Measurements from ENCODE around the gene CITED4.

CITED4 gene

DNA sequence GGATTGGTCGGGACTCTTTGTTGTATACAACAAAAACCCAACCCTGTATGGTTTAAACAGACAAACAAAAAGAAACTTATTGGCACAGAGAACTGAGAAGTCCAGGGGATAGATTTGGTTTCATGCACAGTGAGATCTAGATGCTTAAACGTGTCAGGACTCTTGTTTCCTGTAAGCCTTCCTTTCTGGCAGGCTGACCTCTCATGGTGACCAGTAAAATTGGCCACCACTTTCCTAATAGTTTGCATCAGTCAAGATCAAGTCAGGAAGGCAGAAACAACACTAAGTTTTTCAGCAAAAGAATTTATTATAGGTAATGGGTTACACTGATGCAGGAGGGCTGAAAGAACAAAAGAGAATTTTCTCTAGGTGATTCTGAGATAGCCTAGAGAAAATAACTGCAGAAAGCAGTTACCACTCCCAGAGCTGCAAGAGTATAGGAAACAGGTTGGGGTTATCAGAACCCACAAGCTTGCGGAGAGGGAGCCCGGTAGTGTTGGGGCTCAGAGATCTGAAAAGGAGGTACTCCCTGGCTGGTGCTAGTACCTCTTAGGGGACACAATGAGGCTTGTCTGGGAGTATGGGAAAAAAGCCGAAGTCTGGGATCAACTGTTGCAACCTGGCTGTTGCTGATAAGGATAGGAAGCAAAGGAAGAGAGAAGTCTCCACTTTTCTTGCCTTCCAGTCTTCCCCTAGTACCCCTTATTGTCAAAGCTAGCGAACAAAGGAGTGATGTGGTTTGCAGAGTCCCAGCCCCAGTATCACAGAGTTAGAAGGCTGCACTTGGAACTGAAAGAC lies 21.4 kb downstream of the CITED4 start:
- H2BK120ac ChIP-seq (ENCODE audit: insufficient read depth, low read length, poor library complexity): no peak overlapping the region
- H2AFZ ChIP-seq (ENCODE audit: insufficient read depth, low read length, poor library complexity): no peak overlapping the region
- H2BK5ac ChIP-seq (ENCODE audit: low read depth, low read length, poor library complexity): no peak overlapping the region
- DNase-seq: no peak
- H3K9ac ChIP-seq (ENCODE audit: low read length): no peak overlapping the region
- H3K4me1 ChIP-seq (ENCODE audit: control insufficient read depth in 1 of 2, insufficient read depth in 2 of 2, low read length in 2 of 2): no peaks in the 10 kb centered on the region
- no peak overlapping the region for H3K23ac ChIP-seq (ENCODE audit: low read length)
- no CpG with 5 or more reads among the region's 6 CpGs for WGBS (ENCODE audit: extremely low coverage, insufficient coverage, insufficient read length)
- H3K9me3 ChIP-seq (ENCODE audit: insufficient read depth, low read depth, low read length): no peaks in the 10 kb centered on the region
- H2BK12ac ChIP-seq (ENCODE audit: low read length): no peak overlapping the region
- no peak overlapping the region for H3K14ac ChIP-seq (ENCODE audit: low read length)
- no peak overlapping the region for H3K18ac ChIP-seq (ENCODE audit: low read length)
- no peaks in the 10 kb centered on the region for H3K36me3 ChIP-seq (ENCODE audit: control insufficient read depth in 1 of 2, insufficient read depth in 2 of 2, low read length in 2 of 2)
- no peak overlapping the region for H3K4me3 ChIP-seq (ENCODE audit: low read depth, low read length)
- no peak overlapping the region for H4K8ac ChIP-seq (ENCODE audit: low read depth, low read length)
- H3K79me2 ChIP-seq (ENCODE audit: control insufficient read depth, insufficient read depth, low read length, poor library complexity): no peaks in the 10 kb centered on the region
- H3K79me1 ChIP-seq (ENCODE audit: low read length): no peaks in the 10 kb centered on the region
- no peak overlapping the region for H3K4me2 ChIP-seq (ENCODE audit: low read length)
- H3K27ac ChIP-seq (ENCODE audit: low read depth, low read length): no peak overlapping the region
- H3K4ac ChIP-seq (ENCODE audit: low read depth, low read length): no peak overlapping the region
- no peak overlapping the region for H4K12ac ChIP-seq (ENCODE audit: low read depth, low read length)
- H3K27me3 ChIP-seq (ENCODE audit: insufficient read depth, low read length): no peaks in the 10 kb centered on the region
- no peak overlapping the region for H4K91ac ChIP-seq (ENCODE audit: low read depth, low read length)
- H2AK5ac ChIP-seq (ENCODE audit: low read length): no peak overlapping the region

DNA sequence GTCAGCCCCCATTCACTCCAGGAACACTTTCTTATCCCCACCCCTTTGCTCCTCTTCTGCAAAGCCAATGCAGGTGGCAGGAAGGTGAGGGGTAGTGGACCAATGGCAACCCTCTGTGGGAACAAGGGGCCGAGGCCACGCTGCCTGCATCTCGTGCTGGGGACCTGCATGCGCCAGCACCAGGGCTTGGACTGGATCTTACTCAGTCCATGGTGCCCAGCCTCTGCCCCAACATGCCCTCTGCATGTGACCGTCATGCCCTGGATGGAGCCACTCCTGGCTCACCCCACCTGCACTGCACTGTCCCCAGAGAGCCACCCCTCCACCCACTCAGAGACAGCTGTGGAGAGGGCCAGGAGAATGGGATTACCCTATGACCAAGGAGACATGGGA lies 22.2 kb downstream of the CITED4 start:
- WGBS (ENCODE audit: extremely low coverage, insufficient coverage, insufficient read length): no CpG with 5 or more reads among the region's 5 CpGs
- DNase-seq: no peak
- H3K14ac ChIP-seq (ENCODE audit: low read length): no peak overlapping the region
- no peak overlapping the region for H3K4me3 ChIP-seq (ENCODE audit: low read depth, low read length)
- H3K4me1 ChIP-seq (ENCODE audit: control insufficient read depth in 1 of 2, insufficient read depth in 2 of 2, low read length in 2 of 2): peaks cover 0 to under 1% of the 10 kb centered on the region in 2 experiments
- H4K8ac ChIP-seq (ENCODE audit: low read depth, low read length): no peak overlapping the region
- H2BK5ac ChIP-seq (ENCODE audit: low read depth, low read length, poor library complexity): no peak overlapping the region
- H3K79me1 ChIP-seq (ENCODE audit: low read length): no peaks in the 10 kb centered on the region
- no peak overlapping the region for H2BK120ac ChIP-seq (ENCODE audit: insufficient read depth, low read length, poor library complexity)
- no peak overlapping the region for H3K27ac ChIP-seq (ENCODE audit: low read depth, low read length)
- H3K23ac ChIP-seq (ENCODE audit: low read length): no peak overlapping the region
- no peak overlapping the region for H2AK5ac ChIP-seq (ENCODE audit: low read length)
- H3K27me3 ChIP-seq (ENCODE audit: insufficient read depth, low read length): no peaks in the 10 kb centered on the region
- H3K9me3 ChIP-seq (ENCODE audit: insufficient read depth, low read depth, low read length): no peaks in the 10 kb centered on the region
- no peak overlapping the region for H2AFZ ChIP-seq (ENCODE audit: insufficient read depth, low read length, poor library complexity)
- no peak overlapping the region for H3K9ac ChIP-seq (ENCODE audit: low read length)
- H2BK12ac ChIP-seq (ENCODE audit: low read length): no peak overlapping the region
- no peak overlapping the region for H3K4ac ChIP-seq (ENCODE audit: low read depth, low read length)
- no peak overlapping the region for H3K18ac ChIP-seq (ENCODE audit: low read length)
- H3K4me2 ChIP-seq (ENCODE audit: low read length): no peak overlapping the region
- no peak overlapping the region for H4K91ac ChIP-seq (ENCODE audit: low read depth, low read length)
- H3K79me2 ChIP-seq (ENCODE audit: control insufficient read depth, insufficient read depth, low read length, poor library complexity): no peaks in the 10 kb centered on the region
- H3K36me3 ChIP-seq (ENCODE audit: control insufficient read depth in 1 of 2, insufficient read depth in 2 of 2, low read length in 2 of 2): no peaks in the 10 kb centered on the region
- H4K12ac ChIP-seq (ENCODE audit: low read depth, low read length): no peak overlapping the region

DNA sequence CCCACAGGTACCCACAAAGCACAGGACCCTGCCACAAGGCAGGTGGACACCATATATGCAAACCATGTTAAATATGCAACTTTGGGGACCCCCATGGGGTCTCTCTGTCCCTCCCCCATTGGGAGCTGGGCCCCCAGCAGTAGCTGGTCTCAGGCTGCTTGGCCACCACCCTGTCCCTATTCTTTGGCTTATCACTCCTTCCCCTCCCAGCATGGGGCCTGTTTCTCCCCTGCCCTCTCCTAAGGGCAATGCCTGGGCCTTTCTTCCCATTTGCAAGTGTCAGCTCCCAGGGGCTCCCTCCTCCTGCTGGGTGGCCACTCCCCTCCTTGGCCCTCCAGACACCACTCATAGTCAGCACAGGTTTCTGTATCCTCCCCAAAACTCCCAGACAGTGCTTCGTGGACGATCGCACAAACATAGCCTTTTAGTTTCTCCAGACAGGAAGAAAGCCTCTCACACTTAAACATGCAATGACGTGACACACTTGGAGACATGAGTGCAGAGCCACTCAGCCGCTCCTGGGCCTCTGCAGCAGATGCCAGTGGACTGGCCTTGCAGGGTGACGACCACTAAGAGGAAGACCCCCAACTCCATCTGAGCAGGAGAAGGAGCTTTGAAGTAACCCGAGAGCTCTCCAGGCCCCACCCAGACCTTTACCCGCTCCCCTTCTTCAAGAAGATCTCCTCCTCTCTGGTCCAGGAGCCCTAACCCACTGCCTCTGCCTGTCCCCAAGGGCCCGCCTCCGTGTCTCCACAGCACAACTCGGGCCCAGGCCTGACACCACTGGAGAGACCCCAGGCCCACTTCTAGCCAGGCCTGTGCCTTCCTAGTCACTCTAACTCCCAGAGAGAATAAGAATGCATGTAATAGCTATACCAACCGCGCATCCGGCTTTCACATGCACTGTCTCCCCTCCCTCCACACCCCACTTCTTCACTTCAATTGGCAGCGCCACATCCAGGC lies 22.9 kb downstream of the CITED4 start:
- Histone ChIP-seq H3K18ac (ENCODE audit: low read length) (no peak overlapping the region), H3K23ac (ENCODE audit: low read length) (no peak overlapping the region)
- no peak for DNase-seq

DNA sequence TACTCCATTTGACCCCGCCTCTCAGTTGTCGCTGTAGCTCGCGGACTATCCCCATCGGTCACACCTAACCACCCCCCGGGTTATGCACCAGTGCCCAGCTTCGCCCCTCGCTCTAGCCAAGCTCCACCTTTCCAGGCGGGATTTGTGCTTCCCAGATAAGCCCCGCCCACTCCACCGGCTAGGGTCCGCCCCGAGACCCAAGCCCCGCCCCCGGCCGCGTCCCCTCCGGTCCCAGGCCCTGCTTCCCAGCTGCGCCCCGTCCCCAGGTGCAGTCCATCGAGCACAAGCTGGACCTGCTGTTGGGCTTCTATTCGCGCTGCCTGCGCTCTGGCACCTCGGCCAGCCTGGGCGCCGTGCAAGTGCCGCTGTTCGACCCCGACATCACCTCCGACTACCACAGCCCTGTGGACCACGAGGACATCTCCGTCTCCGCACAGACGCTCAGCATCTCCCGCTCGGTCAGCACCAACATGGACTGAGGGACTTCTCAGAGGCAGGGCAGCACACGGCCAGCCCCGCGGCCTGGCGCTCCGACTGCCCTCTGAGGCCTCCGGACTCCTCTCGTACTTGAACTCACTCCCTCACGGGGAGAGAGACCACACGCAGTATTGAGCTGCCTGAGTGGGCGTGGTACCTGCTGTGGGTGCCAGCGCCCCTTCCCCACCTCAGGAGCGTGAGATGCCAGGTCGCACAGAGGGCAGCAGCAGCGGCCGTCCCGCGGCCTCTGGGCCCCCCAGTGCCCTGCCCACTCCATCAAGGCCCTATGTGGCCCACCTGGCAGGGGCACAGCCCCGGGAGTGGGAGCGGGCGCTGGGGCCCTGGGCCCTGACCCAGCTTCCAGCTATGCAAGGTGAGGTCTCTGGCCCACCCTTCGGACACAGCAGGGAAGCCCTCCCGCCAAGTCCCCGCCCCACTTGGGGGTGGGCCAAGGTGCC lies 23.9 kb downstream of the CITED4 start:
- no peaks in the 10 kb centered on the region for H3K27me3 ChIP-seq (ENCODE audit: insufficient read depth, low read length)
- no peak overlapping the region for H3K9ac ChIP-seq (ENCODE audit: low read length)
- H3K23ac ChIP-seq (ENCODE audit: low read length): no peak overlapping the region
- H3K4me1 ChIP-seq (ENCODE audit: control insufficient read depth in 1 of 2, insufficient read depth in 2 of 2, low read length in 2 of 2): peaks cover 0 to 2% of the 10 kb centered on the region in 2 experiments
- no peak for DNase-seq
- no peak overlapping the region for H3K27ac ChIP-seq (ENCODE audit: low read depth, low read length)
- H2AFZ ChIP-seq (ENCODE audit: insufficient read depth, low read length, poor library complexity): no peak overlapping the region
- H3K79me1 ChIP-seq (ENCODE audit: low read length): no peaks in the 10 kb centered on the region
- H3K4ac ChIP-seq (ENCODE audit: low read depth, low read length): no peak overlapping the region
- H3K4me3 ChIP-seq (ENCODE audit: low read depth, low read length): no peak overlapping the region
- H2BK5ac ChIP-seq (ENCODE audit: low read depth, low read length, poor library complexity): no peak overlapping the region
- no peak overlapping the region for H4K8ac ChIP-seq (ENCODE audit: low read depth, low read length)
- H3K79me2 ChIP-seq (ENCODE audit: control insufficient read depth, insufficient read depth, low read length, poor library complexity): no peaks in the 10 kb centered on the region
- no peaks in the 10 kb centered on the region for H3K9me3 ChIP-seq (ENCODE audit: insufficient read depth, low read depth, low read length)
- no peak overlapping the region for H3K18ac ChIP-seq (ENCODE audit: low read length)
- no peak overlapping the region for H2BK12ac ChIP-seq (ENCODE audit: low read length)
- no CpG with 5 or more reads among the region's 60 CpGs for WGBS (ENCODE audit: extremely low coverage, insufficient coverage, insufficient read length)
- no peak overlapping the region for H4K91ac ChIP-seq (ENCODE audit: low read depth, low read length)
- no peak overlapping the region for H3K4me2 ChIP-seq (ENCODE audit: low read length)
- H3K36me3 ChIP-seq (ENCODE audit: control insufficient read depth in 1 of 2, insufficient read depth in 2 of 2, low read length in 2 of 2): no peaks in the 10 kb centered on the region
- no peak overlapping the region for H3K14ac ChIP-seq (ENCODE audit: low read length)
- no peak overlapping the region for H4K12ac ChIP-seq (ENCODE audit: low read depth, low read length)
- no peak overlapping the region for H2AK5ac ChIP-seq (ENCODE audit: low read length)
- H2BK120ac ChIP-seq (ENCODE audit: insufficient read depth, low read length, poor library complexity): no peak overlapping the region

More for the DNA sequence above, 22.9 kb downstream of the CITED4 start:
- H3K36me3 ChIP-seq (ENCODE audit: control insufficient read depth in 1 of 2, insufficient read depth in 2 of 2, low read length in 2 of 2): no peaks in the 10 kb centered on the region
- no CpG with 5 or more reads among the region's 15 CpGs for WGBS (ENCODE audit: extremely low coverage, insufficient coverage, insufficient read length)
- no peak overlapping the region for H3K14ac ChIP-seq (ENCODE audit: low read length)
- H2BK12ac ChIP-seq (ENCODE audit: low read length): no peak overlapping the region
- H2BK5ac ChIP-seq (ENCODE audit: low read depth, low read length, poor library complexity): no peak overlapping the region
- no peak overlapping the region for H3K4me3 ChIP-seq (ENCODE audit: low read depth, low read length)
- H4K91ac ChIP-seq (ENCODE audit: low read depth, low read length): no peak overlapping the region
- H4K8ac ChIP-seq (ENCODE audit: low read depth, low read length): no peak overlapping the region
- H3K9me3 ChIP-seq (ENCODE audit: insufficient read depth, low read depth, low read length): no peaks in the 10 kb centered on the region
- peaks cover 0 to 2% of the 10 kb centered on the region in 2 experiments for H3K4me1 ChIP-seq (ENCODE audit: control insufficient read depth in 1 of 2, insufficient read depth in 2 of 2, low read length in 2 of 2)
- H3K27ac ChIP-seq (ENCODE audit: low read depth, low read length): no peak overlapping the region
- H2AFZ ChIP-seq (ENCODE audit: insufficient read depth, low read length, poor library complexity): no peak overlapping the region
- H3K27me3 ChIP-seq (ENCODE audit: insufficient read depth, low read length): no peaks in the 10 kb centered on the region
- H3K9ac ChIP-seq (ENCODE audit: low read length): no peak overlapping the region
- H2AK5ac ChIP-seq (ENCODE audit: low read length): no peak overlapping the region
- H3K79me1 ChIP-seq (ENCODE audit: low read length): no peaks in the 10 kb centered on the region
- H3K4ac ChIP-seq (ENCODE audit: low read depth, low read length): no peak overlapping the region
- no peaks in the 10 kb centered on the region for H3K79me2 ChIP-seq (ENCODE audit: control insufficient read depth, insufficient read depth, low read length, poor library complexity)
- no peak overlapping the region for H2BK120ac ChIP-seq (ENCODE audit: insufficient read depth, low read length, poor library complexity)
- H4K12ac ChIP-seq (ENCODE audit: low read depth, low read length): no peak overlapping the region
- no peak overlapping the region for H3K4me2 ChIP-seq (ENCODE audit: low read length)
